ENCODE measurements around the gene PPP1R18. TPM values are rescaled to one million over a fixed set of nuclear protein-coding genes. Genes with fewer than 3 reads are reported as not detected.
"Not testable (repeated sequence)": the region's sequence is repeated elsewhere in the genome, so short reads cannot be mapped to it uniquely, and the experiment has no call there.

Gene PPP1R18
- total RNA-seq, 1 experiment from 2014 or later, result 28.2 TPM

DNA sequence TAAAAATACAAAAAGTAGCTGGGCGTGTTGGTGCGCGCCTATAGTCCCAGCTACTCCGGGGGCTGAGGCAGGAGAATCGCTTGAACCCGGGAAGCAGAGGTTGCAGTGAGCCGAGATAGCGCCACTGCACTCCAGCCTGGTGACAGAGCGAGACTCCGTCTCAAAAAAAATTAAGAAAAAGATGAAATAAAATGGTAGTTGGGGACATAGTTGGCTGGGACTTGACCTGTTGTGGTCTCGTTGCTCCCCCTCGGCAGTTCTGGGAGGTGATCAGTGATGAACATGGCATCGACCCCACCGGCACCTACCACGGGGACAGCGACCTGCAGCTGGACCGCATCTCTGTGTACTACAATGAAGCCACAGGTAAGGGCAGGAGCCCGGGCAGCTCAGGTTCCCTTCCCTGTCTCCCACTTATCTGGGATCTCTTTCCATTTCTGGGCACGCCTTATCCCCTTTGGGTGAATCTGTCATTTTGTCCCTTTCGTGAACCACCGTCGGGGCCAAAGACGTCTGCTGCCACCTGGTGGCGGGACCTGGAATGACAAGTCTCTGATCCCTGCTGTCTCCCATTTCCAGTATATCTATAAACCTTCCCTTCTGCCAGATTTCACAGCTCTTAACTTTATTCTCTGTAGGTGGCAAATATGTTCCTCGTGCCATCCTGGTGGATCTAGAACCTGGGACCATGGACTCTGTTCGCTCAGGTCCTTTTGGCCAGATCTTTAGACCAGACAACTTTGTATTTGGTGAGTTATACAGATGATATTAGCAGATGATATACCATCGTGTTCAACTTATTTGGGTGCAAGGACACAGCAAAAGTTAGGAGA is 36.1 kb upstream of the PPP1R18 start:
- Mint-ChIP-seq H3K36me3 (ENCODE audit: insufficient read depth, unreplicated experiment) (peaks cover 93% of the 10 kb centered on the region), H3K27me3 (ENCODE audit: unreplicated experiment) (no peaks in the 10 kb centered on the region), H3K4me3 (ENCODE audit: low read depth, unreplicated experiment) (peak overlapping the region; percentile 92), H3K4me1 (ENCODE audit: low read depth, unreplicated experiment) (peaks cover 44% of the 10 kb centered on the region), H3K27ac (ENCODE audit: unreplicated experiment) (peak overlapping the region; percentile 86), H3K9me3 (ENCODE audit: low read depth, unreplicated experiment) (no peaks in the 10 kb centered on the region)
- CTCF ChIA-PET, result interaction anchor here (0.5 to 5.0 kb wide), 7 partner anchors 8 to 50 kb away, joined by 3 to 72 read pairs (median 7); partner anchors contain the start of genes DHX16 and NRM
- TF ChIP-seq, protein P1, sequence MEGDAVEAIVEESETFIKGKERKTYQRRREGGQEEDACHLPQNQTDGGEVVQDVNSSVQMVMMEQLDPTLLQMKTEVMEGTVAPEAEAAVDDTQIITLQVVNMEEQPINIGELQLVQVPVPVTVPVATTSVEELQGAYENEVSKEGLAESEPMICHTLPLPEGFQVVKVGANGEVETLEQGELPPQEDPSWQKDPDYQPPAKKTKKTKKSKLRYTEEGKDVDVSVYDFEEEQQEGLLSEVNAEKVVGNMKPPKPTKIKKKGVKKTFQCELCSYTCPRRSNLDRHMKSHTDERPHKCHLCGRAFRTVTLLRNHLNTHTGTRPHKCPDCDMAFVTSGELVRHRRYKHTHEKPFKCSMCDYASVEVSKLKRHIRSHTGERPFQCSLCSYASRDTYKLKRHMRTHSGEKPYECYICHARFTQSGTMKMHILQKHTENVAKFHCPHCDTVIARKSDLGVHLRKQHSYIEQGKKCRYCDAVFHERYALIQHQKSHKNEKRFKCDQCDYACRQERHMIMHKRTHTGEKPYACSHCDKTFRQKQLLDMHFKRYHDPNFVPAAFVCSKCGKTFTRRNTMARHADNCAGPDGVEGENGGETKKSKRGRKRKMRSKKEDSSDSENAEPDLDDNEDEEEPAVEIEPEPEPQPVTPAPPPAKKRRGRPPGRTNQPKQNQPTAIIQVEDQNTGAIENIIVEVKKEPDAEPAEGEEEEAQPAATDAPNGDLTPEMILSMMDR (IDR thresholded peaks at IDR 0.05; ENCODE audit: unreplicated experiment), result peak; percentile 99
- intact Hi-C loops (cut with micrococcal nuclease; ENCODE audit: unreplicated experiment), result loop anchor here (1.0 to 10.0 kb wide), 4 partner anchors 43 to 238 kb away; partner anchors contain the start of genes HLA-E, MRPS18B and PPP1R10
- no TSS peak for BruUV-seq (replicated peaks)
- DNase-seq, result peak; percentile 90

DNA sequence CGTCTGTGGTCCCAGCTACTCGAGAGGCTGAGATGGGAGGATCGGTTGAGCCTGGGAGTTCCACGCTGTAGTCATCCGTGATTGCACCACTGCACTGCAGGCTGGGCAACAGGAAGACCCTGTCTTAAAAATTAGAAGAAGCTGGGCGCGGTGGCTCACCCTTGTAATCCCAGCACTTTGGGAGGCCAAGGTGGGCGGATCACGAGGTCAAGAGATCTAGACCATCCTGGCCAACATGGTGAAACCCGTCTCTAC is 35.5 kb upstream of the PPP1R18 start:
- peaks cover 93% of the 10 kb centered on the region for H3K36me3 Mint-ChIP-seq (ENCODE audit: insufficient read depth, unreplicated experiment)
- CTCF ChIA-PET, result interaction anchor here (0.5 to 5.0 kb wide), 7 partner anchors 9 to 49 kb away, joined by 3 to 72 read pairs (median 7); partner anchors contain the start of genes DHX16 and NRM
- H3K4me1 Mint-ChIP-seq (ENCODE audit: low read depth, unreplicated experiment), result peaks cover 49% of the 10 kb centered on the region
- H3K27ac Mint-ChIP-seq (ENCODE audit: unreplicated experiment), result peak overlapping the region; percentile 86
- not testable (repeated sequence) for H3K9me3 Mint-ChIP-seq (ENCODE audit: low read depth, unreplicated experiment); BruUV-seq (replicated peaks); DNase-seq; H3K27me3 Mint-ChIP-seq (ENCODE audit: unreplicated experiment)
- H3K4me3 Mint-ChIP-seq (ENCODE audit: low read depth, unreplicated experiment), result peak overlapping the region; percentile 92
- intact Hi-C loops (cut with micrococcal nuclease; ENCODE audit: unreplicated experiment), result loop anchor here (1.0 to 10.0 kb wide), 4 partner anchors 43 to 237 kb away; partner anchors contain the start of genes HLA-E, MRPS18B and PPP1R10

DNA sequence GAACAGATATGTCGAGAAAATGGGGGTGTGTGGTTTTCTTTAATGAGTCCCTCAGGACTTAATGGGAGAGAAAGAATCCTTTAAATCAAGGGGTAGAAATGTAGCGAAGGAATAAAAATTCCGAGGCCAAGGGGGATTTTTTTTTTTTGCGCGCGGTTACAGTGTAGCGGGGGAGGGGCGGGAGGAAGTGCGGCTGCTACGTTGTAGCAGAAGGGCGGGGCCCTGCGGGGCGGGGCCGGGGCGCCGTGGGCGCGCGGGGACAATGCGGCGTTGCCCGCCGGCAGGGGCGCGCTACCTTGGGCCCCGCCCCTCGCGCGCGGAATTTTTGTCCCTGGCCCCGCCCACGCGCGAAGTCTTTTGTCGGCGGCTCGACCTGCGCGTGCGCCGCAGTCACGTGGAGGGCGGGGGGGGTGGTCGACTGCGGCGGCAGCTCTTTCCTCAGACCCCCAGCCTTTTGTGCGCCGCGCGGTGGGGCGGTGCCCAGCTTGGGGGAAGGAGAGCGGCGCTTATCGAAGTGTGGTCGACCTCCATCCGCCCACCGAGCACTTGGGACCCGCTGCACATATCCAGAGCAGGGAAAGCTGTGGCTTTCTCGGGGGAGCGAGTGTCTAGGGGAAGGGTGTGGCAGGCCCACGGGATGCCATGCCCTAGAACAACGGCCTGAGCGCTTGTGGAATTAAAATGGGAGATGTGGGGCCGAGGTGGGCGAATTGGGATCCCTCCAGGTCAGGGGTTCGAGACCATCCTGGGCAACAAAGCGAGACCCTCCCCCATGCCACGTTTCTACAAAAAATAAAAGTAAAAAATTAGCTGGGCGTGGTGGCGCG is 35.0 kb upstream of the PPP1R18 start:
- Mint-ChIP-seq H3K36me3 (ENCODE audit: insufficient read depth, unreplicated experiment) (peaks cover 93% of the 10 kb centered on the region), H3K4me3 (ENCODE audit: low read depth, unreplicated experiment) (peak overlapping the region; percentile 92), H3K27ac (ENCODE audit: unreplicated experiment) (peak overlapping the region; percentile 86), H3K4me1 (ENCODE audit: low read depth, unreplicated experiment) (peaks cover 55% of the 10 kb centered on the region), H3K27me3 (ENCODE audit: unreplicated experiment) (no peaks in the 10 kb centered on the region), H3K9me3 (ENCODE audit: low read depth, unreplicated experiment) (peaks cover 3% of the 10 kb centered on the region)
- BruUV-seq (replicated peaks), result no TSS peak
- DNase-seq, result peak; percentile 97
- intact Hi-C loops (cut with micrococcal nuclease; ENCODE audit: unreplicated experiment), result loop anchor here (1.0 to 10.0 kb wide), 4 partner anchors 42 to 237 kb away; partner anchors contain the start of genes HLA-E, MRPS18B and PPP1R10
- CTCF ChIA-PET, result interaction anchor here (0.5 to 5.0 kb wide), 7 partner anchors 10 to 362 kb away, joined by 3 to 72 read pairs (median 7); partner anchors contain the start of genes DHX16 and NRM
- TF ChIP-seq, protein P1 (IDR thresholded peaks at IDR 0.05; ENCODE audit: unreplicated experiment), result peak; percentile 51

DNA sequence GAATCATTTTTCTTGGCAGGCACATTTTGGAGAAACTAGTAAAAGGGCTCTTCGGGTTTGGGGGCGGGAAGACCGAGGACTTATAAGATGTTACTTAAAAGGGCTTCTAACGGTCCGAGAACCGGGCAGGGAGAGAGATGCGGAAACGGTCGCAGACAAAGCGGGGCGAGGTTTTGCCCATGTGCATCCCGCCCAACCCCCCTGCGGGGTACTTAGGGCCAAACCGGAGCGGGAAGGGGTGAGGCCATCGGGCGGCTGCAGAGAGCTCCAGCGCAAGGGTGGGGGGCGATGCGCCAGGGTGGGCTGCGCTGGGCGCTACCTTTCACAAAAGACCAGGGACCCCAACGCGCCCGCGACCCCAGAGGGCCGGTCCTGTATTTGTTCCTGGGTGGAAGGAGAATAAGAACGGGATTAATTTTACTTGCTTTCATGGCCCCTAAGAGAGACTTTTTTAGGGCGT is 34.3 kb upstream of the PPP1R18 start:
- CTCF ChIA-PET, result interaction anchor here (0.5 to 5.0 kb wide), 5 partner anchors 10 to 362 kb away, joined by 3 to 72 read pairs (median 12); partner anchors contain the start of gene NRM
- Mint-ChIP-seq H3K27ac (ENCODE audit: unreplicated experiment) (peak overlapping the region; percentile 86), H3K4me3 (ENCODE audit: low read depth, unreplicated experiment) (peak overlapping the region; percentile 92), H3K27me3 (ENCODE audit: unreplicated experiment) (no peaks in the 10 kb centered on the region), H3K36me3 (ENCODE audit: insufficient read depth, unreplicated experiment) (peaks cover 87% of the 10 kb centered on the region), H3K9me3 (ENCODE audit: low read depth, unreplicated experiment) (peaks cover 3% of the 10 kb centered on the region), H3K4me1 (ENCODE audit: low read depth, unreplicated experiment) (peaks cover 61% of the 10 kb centered on the region)
- BruUV-seq (replicated peaks), result no TSS peak
- peak; percentile 75 for DNase-seq
- TF ChIP-seq, protein P1 (IDR thresholded peaks at IDR 0.05; ENCODE audit: unreplicated experiment), result no peak
- intact Hi-C loops (cut with micrococcal nuclease; ENCODE audit: unreplicated experiment), result loop anchor here (5.0 to 10.0 kb wide), 3 partner anchors 103 to 236 kb away; partner anchors contain the start of genes HLA-E, MRPS18B and PPP1R10

All from Calu3 (cell line).